Stromal cell of bone marrow (primary cell): ENCODE measurements around the gene SNX7.

Source experiments
- DNase-seq: peaks from one replicate; pipeline ENCODE4 v3.0.0-alpha.2; 2012; ENCODE audit warnings: low read depth

SNX7 gene

GRCh38 chr1:98697781-98698180, 36.3 kb downstream of the SNX7 start:
- no peak for DNase-seq

- DNase-seq: no peak
Measured at GRCh38 chr1:98698625-98699024, 37.1 kb downstream of the SNX7 start.

- DNase-seq: no peak
Measured at GRCh38 chr1:98700228-98700627, 38.7 kb downstream of the SNX7 start.

- DNase-seq: peak; percentile 21
Measured at GRCh38 chr1:98702976-98703375, 41.5 kb downstream of the SNX7 start.

- DNase-seq: no peak
Measured at GRCh38 chr1:98704474-98704873, 43.0 kb downstream of the SNX7 start.

GRCh38 chr1:98704971-98705370, 43.5 kb downstream of the SNX7 start:
- DNase-seq: no peak

- no peak for DNase-seq
Measured at GRCh38 chr1:98705591-98705990, 44.1 kb downstream of the SNX7 start.

GRCh38 chr1:98706173-98706843, 44.8 kb downstream of the SNX7 start:
- DNase-seq: peak; percentile 5

GRCh38 chr1:98707556-98707955, 46.0 kb downstream of the SNX7 start:
- DNase-seq: no peak

GRCh38 chr1:98709906-98710305, 48.4 kb downstream of the SNX7 start:
- DNase-seq: no peak

GRCh38 chr1:98723574-98723973, 62.1 kb downstream of the SNX7 start:
- no peak for DNase-seq

- DNase-seq: no peak
Measured at GRCh38 chr1:98732985-98733781, 71.7 kb downstream of the SNX7 start.

- DNase-seq: no peak
Measured at GRCh38 chr1:98733782-98734112, 72.2 kb downstream of the SNX7 start.

- no peak for DNase-seq
Measured at GRCh38 chr1:98735756-98736155, 74.2 kb downstream of the SNX7 start.

GRCh38 chr1:98737835-98738234, 76.3 kb downstream of the SNX7 start:
- no peak for DNase-seq

- DNase-seq: no peak
Measured at GRCh38 chr1:98739762-98740161, 78.2 kb downstream of the SNX7 start.

GRCh38 chr1:98741164-98741563, 79.6 kb downstream of the SNX7 start:
- no peak for DNase-seq

- DNase-seq: peak; percentile 2
Measured at GRCh38 chr1:98749152-98749756, 87.7 kb downstream of the SNX7 start.

- DNase-seq: no peak
Measured at GRCh38 chr1:98754176-98754575, 92.7 kb downstream of the SNX7 start.

GRCh38 chr1:98761219-98761865, 99.8 kb downstream of the SNX7 start:
- no peak for DNase-seq

- no peak for DNase-seq
Measured at GRCh38 chr1:98763488-98764150, 102.1 kb downstream of the SNX7 start.

- DNase-seq: no peak
Measured at GRCh38 chr1:98764485-98764884, 103.0 kb downstream of the SNX7 start.
